C4-2B (cell line): ENCODE results near the gene TBX3.
A peak's percentile ranks its signal among the peaks of the same experiment; 100 is the strongest.

ENCODE experiments used
- H3K27ac ChIP-seq: fragments of 450-650 bp; 2 replicates; pipeline ENCODE4 v1.5.1; 2017
- ZFX ChIP-seq: fragments of 450-650 bp; IDR thresholded peaks from 2 replicates; pipeline ENCODE4 v1.6.1; 2017
- TF ChIP-seq, protein P1 (sequence below): fragments of 450-650 bp; conservative IDR thresholded peaks from 2 replicates; pipeline ENCODE4 v1.5.1; 2017; ENCODE audit warnings: mild to moderate bottlenecking

The TBX3 gene

DNA sequence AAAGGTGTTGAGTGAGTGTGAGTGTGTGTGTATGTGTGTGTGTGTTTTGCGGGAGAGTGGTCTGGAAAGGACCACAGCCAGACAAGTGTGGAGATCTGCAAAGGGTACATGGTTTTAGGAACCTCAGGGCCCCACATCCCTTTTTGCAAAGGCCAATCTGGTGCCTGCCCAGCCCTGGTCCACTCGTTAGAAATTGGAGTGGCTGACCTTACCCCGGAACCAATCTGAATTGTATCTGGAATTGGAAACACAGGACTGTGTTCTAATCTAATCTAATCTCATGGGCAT lies 11.3 kb upstream of the TBX3 start:
- no peak overlapping the region for H3K27ac ChIP-seq
- TF ChIP-seq ZFX, result no peak
- TF ChIP-seq, protein P1, sequence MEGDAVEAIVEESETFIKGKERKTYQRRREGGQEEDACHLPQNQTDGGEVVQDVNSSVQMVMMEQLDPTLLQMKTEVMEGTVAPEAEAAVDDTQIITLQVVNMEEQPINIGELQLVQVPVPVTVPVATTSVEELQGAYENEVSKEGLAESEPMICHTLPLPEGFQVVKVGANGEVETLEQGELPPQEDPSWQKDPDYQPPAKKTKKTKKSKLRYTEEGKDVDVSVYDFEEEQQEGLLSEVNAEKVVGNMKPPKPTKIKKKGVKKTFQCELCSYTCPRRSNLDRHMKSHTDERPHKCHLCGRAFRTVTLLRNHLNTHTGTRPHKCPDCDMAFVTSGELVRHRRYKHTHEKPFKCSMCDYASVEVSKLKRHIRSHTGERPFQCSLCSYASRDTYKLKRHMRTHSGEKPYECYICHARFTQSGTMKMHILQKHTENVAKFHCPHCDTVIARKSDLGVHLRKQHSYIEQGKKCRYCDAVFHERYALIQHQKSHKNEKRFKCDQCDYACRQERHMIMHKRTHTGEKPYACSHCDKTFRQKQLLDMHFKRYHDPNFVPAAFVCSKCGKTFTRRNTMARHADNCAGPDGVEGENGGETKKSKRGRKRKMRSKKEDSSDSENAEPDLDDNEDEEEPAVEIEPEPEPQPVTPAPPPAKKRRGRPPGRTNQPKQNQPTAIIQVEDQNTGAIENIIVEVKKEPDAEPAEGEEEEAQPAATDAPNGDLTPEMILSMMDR, result no peak

DNA sequence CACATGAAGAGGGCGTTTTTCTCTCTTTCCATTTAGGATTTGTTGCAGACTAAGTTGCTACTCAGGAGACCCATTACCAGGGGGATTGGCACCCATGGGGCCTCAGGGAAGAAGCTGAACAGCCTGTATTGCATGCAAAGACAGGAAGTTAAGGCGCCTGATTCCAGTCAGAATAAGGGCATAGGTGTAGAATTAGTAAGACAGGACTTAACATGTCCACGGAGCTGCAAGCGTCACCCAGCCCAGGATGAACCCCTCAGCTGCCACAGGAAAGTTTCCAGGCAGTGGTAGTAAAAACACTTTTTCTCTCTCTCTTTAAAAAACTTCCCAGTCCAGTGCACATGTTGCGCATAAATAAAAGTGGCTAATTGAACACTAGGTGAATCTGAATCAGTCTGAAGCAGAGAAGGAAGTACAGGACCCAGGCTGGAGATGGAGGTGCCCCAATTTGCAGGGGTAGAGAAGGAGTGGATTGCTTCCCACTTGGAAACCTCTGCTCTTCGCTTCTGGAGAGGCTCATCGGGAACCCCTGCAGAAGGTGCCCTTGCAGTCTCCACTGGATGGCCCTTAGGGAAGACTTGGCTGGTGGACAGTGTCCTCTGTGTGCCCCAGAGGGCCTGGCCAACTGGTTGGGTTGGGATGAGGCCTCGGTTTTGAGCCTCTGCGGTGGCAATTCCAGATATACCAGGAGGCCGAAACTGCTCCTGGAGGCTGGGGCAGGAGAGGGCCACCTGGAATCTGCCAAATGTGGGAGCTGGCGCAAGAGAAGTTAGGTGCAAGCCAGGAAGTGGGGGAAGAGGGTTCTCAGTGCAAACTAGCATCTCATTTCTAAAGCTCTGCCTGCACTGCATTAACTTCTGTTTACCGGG lies 10.7 kb upstream of the TBX3 start:
- no peak overlapping the region for H3K27ac ChIP-seq
- TF ChIP-seq ZFX, result no peak
- TF ChIP-seq, protein P1, result no peak

DNA sequence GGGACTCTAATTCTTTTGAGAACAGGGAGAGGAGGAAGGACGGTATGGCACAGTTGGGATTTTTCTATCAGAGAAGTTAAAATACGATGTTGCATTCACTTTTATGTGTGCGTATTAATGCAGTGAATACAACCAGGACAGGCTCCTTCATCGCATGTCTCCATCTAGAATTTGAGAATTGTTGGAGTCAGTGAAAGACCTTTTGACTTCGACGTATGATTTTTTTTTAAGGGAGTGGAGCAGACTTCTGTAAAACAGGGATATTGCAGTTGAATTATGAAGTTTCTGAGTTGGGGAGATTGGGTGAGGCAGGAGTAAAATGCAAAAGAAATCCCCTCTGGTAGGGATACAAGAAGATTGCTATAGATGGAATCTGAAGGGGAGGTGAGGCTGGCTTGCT lies 9.6 kb upstream of the TBX3 start:
- H3K27ac ChIP-seq, result no peak overlapping the region
- TF ChIP-seq, protein P1, result no peak
- TF ChIP-seq ZFX, result no peak

DNA sequence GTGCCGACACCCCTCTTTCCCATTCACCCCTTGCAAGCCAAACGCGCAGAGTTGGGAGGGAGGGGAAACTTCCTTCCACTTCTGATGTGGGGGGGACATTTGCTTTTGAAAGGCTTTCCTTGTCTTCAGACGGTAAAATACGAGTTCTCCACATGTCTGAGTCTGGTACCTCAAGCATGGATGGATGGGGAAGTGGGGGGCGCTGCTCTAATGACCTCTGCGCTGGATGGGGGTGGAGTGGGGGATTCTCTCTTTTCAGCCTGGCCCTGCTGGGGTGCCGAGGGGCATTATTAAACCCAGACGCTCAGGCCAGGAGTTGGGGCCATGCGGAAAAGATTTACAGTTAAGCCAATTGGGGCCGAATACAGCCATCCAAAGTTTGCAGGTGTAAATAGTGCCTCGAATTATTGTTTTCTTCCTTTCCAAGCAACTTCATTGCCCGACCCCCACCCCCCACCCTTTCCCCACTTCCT lies 9.1 kb upstream of the TBX3 start:
- H3K27ac ChIP-seq, result peak overlapping the region; percentile 6; the same call in 1 of the 2 replicates
- TF ChIP-seq ZFX, result no peak
- TF ChIP-seq, protein P1, result no peak

DNA sequence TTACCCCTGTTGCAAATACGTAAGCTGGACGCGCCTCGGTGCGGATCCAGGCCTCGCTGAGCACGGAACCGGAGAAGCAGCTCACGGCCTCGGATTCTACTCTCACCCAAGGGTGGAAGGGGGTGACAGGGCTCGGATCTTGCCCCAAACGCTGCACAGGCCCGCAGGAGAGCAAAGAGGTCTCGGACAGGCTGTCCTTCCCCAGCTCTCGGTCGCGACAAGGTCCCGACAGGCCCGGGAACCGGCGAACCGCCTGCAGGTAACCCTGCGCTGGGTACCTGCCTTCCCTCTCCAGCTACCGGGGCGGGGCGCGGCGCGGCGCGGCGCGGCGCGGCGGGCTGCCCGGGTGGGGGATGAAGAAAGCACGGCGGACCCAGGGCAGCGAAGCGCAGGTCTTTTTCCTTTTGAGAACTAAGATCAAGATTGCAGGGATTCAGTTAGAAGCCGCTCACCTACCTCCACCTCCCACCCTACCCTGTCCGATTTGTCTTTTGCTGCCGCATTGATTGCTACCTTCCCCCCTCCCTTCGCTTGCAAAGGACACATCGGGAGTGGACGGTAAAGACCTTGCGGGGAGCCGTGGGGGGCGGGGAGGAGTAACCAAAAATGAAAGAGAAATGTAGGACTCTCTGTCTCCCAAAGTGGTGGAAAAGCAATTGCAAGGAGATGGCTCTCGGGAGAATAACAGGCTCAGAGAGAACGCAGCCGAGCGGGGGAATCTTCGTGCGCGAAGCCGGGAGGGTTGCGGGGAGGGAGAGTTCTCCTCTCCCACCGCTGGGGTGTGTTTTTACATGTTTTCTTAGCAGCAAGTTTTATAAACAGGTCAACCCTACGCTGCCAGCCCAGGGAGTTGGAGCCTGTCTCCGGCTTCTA lies 8.4 kb upstream of the TBX3 start:
- H3K27ac ChIP-seq, result peak overlapping the region; percentile 6; the same call in 1 of the 2 replicates
- TF ChIP-seq, protein P1, result no peak
- TF ChIP-seq ZFX, result no peak

DNA sequence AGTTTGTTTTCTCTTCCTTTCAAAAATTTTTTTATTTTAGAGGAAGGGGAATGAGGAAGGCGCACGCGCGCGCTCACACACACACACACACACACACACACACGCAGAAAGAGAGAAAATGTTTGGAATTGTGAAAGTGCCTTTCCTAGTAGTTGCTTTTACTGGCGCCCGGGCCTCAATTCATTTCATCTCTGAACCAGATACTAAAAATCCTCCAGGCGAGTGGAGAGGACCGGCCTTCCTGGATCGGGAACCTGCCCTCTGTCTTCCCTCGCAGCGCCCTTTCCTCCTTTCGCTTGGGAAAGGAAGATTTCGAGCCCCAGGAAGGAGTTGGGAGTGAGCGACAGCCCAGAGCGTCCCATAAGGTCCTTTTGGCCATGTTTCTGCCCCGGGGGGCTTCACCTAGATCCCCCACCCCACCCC lies 7.8 kb upstream of the TBX3 start:
- peak overlapping the region; percentile 6; the same call in 1 of the 2 replicates for H3K27ac ChIP-seq
- TF ChIP-seq, protein P1, result no peak
- no peak for TF ChIP-seq ZFX

DNA sequence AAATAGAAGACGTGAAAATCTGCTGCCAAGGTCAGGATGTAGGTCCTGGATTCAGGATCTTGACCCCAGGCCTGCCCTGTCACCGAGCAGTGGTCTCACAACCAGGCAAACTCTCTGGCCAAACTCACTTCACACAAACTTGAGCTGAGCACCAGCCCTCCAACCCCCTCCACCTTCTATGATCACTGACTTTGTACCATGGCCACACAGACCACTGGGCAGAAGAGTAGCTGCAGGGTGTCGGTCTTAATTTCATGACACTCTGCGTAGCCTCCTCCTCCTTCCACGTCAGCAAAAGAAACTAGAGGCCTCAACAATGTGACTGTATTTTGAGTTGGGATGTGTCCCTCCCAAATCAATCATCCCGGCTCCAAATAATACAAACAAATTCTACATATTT lies 7.2 kb upstream of the TBX3 start:
- H3K27ac ChIP-seq, result no peak overlapping the region
- TF ChIP-seq, protein P1, result no peak
- TF ChIP-seq ZFX, result no peak
